Cardiac muscle cell (in vitro differentiated cells and primary cell): Measurements from ENCODE around the gene PHACTR3. TPM values are rescaled to one million over a fixed set of nuclear protein-coding genes. Genes with fewer than 3 reads are reported as not detected.

Source experiments
- DNase-seq, 2 donors: peaks; one replicate each; pipeline versions ENCODE4 v3.0.0 to v3.0.0-alpha.2; 2010 to 2017; ENCODE audit warnings: low read depth in 1 of 2, low spot score in 1 of 2
- H3K27ac ChIP-seq: fragments of 200-600 bp; sonication (generic); 2 replicates; pipeline ENCODE4 v1.5.1; 2016
- H3K27me3 ChIP-seq: fragments of 200-600 bp; sonication (generic); 2 replicates; pipeline ENCODE4 v1.6.0; 2016; ENCODE audit warnings: control low read depth
- H3K36me3 ChIP-seq: fragments of 200-600 bp; sonication (generic); 2 replicates; pipeline ENCODE4 v1.5.1; 2016; ENCODE audit warnings: control low read depth
- H3K4me1 ChIP-seq: fragments of 200-600 bp; sonication (generic); 2 replicates; pipeline ENCODE4 v1.8.1; 2017; ENCODE audit warnings: low read depth, mild to moderate bottlenecking, mixed run types
- H3K4me3 ChIP-seq: fragments of 200-600 bp; sonication (generic); 2 replicates; pipeline ENCODE4 v1.5.1; 2016; ENCODE audit warnings: mild to moderate bottlenecking
- H3K9me3 ChIP-seq: fragments of 200-600 bp; sonication (generic); 2 replicates; pipeline ENCODE4 v1.5.1; 2017; ENCODE audit warnings: low read depth, mild to moderate bottlenecking, control low read depth
- polyA plus RNA-seq: library from polyadenylated mRNA; unstranded; fragments of >200 nt; fragmentation: Nextera tagmentation; extraction: Ambion mirVana; gene quantifications from 2 replicates; pipeline ENCODE4 v1.2.1, GENCODE V29; 2016
- total RNA-seq: library from RNA; depleted of rRNA; stranded (reverse); fragments of >200 nt; gene quantifications from 2 replicates; pipeline ENCODE4 v1.2.3, GENCODE V29; 2016
- TF ChIP-seq, protein P1 (sequence below): IDR thresholded peaks from 2 replicates; pipeline ENCODE4 v1.5.1; 2012; ENCODE audit warnings: low read depth, mild to moderate bottlenecking, low read length

PHACTR3 gene
- total and polyA plus RNA-seq, 2 experiments from 2014 or later, result 0.55 to 17.0 TPM

DNA sequence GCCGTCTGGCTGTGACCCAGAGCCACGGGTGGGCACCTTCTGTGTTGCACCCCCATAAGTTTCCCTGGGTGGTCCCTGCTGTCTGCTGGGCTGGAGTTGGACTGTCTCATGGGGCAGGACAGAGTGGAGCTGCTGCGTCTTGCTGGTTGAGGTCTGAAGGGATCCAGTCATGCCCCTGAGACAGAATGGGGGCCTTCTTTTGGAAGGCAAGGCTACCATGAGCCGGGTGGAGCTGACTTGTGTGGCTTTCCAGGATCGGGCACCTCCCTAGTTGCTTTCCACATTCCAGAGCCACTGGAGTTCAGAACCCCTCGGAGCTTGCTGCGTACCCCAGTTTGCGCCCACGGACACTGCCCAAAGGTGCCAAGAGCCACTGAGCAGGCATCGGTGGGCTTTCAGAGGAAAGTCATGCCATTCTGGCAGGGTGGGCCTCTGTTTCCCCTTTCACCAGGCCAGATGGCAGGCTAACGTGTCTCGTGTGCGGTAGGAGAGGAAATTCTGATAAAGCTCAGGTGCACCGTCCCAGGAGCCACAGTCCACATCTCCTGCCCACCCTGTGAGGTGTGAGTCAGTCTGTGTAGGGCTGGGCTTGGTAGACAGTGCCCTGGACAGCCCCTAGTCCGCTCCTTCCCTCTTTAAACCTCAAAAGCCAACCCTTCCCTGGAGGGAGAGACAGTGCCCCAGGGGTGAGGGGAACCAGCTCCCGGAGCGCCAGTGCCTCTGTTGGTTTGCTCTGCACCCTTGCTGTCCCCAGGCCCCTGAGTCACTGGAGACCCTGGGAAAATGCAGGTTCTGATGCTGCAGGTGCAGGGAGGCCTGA, 203.8 kb downstream of the PHACTR3 start:
- Histone ChIP-seq H3K9me3 (no peaks in the 10 kb centered on the region), H3K27ac (no peak overlapping the region), H3K36me3 (no peaks in the 10 kb centered on the region), H3K4me3 (no peak overlapping the region), H3K4me1 (no peaks in the 10 kb centered on the region), H3K27me3 (no peaks in the 10 kb centered on the region)
- DNase-seq, result no peak
- TF ChIP-seq, protein P1, sequence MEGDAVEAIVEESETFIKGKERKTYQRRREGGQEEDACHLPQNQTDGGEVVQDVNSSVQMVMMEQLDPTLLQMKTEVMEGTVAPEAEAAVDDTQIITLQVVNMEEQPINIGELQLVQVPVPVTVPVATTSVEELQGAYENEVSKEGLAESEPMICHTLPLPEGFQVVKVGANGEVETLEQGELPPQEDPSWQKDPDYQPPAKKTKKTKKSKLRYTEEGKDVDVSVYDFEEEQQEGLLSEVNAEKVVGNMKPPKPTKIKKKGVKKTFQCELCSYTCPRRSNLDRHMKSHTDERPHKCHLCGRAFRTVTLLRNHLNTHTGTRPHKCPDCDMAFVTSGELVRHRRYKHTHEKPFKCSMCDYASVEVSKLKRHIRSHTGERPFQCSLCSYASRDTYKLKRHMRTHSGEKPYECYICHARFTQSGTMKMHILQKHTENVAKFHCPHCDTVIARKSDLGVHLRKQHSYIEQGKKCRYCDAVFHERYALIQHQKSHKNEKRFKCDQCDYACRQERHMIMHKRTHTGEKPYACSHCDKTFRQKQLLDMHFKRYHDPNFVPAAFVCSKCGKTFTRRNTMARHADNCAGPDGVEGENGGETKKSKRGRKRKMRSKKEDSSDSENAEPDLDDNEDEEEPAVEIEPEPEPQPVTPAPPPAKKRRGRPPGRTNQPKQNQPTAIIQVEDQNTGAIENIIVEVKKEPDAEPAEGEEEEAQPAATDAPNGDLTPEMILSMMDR, result no peak

DNA sequence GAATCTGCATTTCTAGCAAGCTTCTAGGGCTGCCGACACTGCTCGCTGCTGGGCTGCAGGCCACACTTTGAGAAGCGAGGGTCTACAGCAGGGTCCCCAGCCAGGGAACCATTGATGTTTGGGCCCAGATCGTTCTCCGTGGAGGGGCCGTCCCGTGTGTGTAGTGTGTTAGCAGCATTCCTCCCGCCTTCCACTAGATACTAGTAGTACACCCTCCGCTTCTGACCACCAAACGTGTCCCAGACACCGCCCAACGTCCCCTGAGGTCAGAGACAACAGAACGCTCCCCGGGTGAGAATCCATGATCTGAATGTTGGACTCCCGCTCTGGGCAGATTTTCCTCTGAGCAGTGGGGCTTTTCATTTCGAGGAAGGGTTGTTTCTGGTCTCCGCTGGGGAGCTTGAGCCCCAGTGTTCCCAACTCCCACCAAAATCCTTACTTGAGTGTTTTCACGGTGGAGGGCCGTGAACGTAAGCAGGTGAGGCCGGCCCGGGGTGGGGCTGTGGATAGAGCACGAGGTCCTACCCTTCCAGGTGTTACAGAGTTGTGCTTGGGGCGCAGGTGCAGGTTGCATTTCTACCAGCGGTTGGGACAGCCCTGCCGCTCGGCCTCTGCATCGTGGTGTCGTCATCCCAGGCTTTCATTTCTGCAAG, 204.5 kb downstream of the PHACTR3 start:
- H3K27me3 ChIP-seq, result no peaks in the 10 kb centered on the region
- no peak overlapping the region for H3K4me3 ChIP-seq
- no peak for DNase-seq
- H3K9me3 ChIP-seq, result no peaks in the 10 kb centered on the region
- TF ChIP-seq, protein P1, result no peak
- H3K4me1 ChIP-seq, result no peaks in the 10 kb centered on the region
- no peak overlapping the region for H3K27ac ChIP-seq
- H3K36me3 ChIP-seq, result no peaks in the 10 kb centered on the region

DNA sequence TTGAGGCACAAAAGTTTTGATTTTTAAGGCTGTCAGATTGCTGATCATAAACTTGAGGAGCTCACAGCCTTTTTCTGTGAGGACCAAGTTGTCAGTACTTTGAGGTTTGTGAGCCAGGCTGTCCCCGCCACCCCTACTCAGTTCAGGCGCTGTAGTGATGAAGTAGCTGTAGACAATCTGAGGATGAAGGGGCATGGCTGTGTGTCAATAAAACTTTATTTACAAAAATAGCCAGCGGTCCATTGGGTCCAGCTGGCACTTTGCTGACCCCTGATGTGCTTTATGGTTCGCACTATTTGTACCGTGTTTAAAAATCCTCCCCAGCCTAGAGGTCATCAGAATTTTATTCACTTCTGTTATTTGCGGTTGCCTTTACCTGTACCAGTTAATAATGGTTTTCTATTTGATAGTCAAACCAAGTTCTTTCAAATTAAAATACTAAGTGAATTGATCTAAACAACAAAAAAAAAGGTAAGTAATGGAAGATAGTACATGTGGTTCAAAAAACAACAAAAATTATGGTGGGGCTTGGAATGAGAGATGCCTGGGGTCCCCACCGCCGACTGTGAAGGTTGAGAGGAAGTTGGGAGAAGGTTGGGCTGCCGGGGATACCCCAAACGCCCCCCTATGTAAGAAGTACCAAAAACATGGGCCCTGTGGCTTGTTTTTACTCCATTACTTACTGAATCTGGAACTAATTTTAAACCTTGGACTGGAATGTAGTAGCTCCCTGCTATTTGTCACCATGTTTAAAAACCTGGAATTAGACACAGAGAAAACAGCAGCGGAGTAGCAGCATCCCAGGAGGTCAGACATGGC, 205.5 kb downstream of the PHACTR3 start:
- no peaks in the 10 kb centered on the region for H3K4me1 ChIP-seq
- no peak overlapping the region for H3K4me3 ChIP-seq
- H3K36me3 ChIP-seq, result no peaks in the 10 kb centered on the region
- TF ChIP-seq, protein P1, result no peak
- DNase-seq, result no peak
- no peak overlapping the region for H3K27ac ChIP-seq
- H3K27me3 ChIP-seq, result no peaks in the 10 kb centered on the region
- no peaks in the 10 kb centered on the region for H3K9me3 ChIP-seq

DNA sequence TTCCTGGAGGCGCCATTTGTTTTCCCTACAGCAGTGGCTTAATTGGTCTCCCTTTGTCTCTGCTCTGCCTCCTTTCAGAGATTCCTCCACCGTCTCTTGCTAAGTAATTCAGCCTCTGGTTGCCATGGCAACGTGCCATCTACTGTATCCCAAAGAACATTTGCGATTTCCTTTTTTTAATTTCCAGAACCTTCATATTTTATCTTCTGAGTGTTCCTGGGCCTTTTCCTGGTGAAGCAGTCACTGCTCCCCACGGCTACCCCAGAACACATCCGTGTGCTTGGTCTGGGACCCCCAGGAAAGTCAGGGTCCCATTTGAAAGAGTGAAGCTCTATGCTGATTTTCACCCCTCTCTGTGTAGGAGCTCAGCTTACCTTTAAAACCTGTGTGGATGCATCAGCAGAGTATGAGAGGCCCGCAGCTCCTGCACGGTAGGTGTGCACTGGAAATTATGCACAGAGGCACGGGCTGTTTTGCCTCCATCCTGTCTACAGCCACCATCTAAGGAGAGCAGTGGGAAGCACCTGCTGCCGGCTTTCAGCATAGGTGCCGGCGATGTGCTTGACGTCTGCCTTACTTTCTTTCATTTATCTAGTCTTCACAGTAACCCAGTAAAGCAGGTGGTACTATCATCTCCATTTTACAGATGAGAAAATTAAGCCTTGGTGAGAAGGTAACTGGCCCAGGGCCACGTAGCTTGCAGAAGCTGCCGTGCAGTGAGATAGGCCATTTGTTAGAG, 206.3 kb downstream of the PHACTR3 start:
- Histone ChIP-seq H3K27ac (no peak overlapping the region), H3K27me3 (no peaks in the 10 kb centered on the region), H3K4me1 (no peaks in the 10 kb centered on the region), H3K36me3 (no peaks in the 10 kb centered on the region), H3K9me3 (no peaks in the 10 kb centered on the region), H3K4me3 (no peak overlapping the region)
- TF ChIP-seq, protein P1, result no peak
- DNase-seq, result no peak

DNA sequence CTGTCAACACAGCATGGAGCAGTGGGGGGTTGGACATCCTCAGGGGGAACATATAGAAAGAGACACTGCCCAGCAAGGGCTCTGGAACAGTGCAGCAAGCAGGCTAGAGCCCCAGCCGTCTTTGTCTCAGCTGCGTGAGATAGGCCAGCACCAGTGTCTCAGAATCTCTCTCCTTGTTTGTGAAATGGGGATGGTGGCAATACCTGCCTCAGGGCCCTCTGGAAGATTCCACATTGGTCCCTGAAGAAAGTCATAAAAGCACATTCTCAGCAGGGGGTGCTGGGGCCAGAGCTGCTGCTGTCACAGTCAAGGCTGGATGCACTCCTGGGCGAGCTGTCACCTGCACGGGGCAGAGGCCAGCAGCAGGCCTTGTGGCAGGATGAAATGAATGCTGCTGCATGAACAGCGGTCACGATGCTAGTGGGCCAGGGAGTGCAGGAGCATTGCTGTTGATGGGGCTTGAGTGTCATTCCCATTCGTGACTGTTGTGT, 207.4 kb downstream of the PHACTR3 start:
- DNase-seq, result no peak
- H3K9me3 ChIP-seq, result no peaks in the 10 kb centered on the region
- no peak overlapping the region for H3K27ac ChIP-seq
- no peaks in the 10 kb centered on the region for H3K4me1 ChIP-seq
- no peaks in the 10 kb centered on the region for H3K36me3 ChIP-seq
- TF ChIP-seq, protein P1, result no peak
- no peaks in the 10 kb centered on the region for H3K27me3 ChIP-seq
- no peak overlapping the region for H3K4me3 ChIP-seq
